AG09309 (cell line): ENCODE data around the gene COL23A1.

ENCODE experiments used
- DNase-seq: peaks from one replicate; pipeline ENCODE4 v3.0.0-alpha.2; 2010; ENCODE audit warnings: low read depth
- H3K4me3 ChIP-seq: 2 replicates; pipeline ENCODE4 v1.5.1; 2011; ENCODE audit warnings: mild to moderate bottlenecking, low read depth, low read length, moderate library complexity; ENCODE audit not compliant: control insufficient read depth
- CTCF ChIP-seq: IDR thresholded peaks from 2 replicates; pipeline ENCODE4 v1.5.1; 2011; ENCODE audit warnings: mild to moderate bottlenecking, low read depth, low read length, inconsistent platforms; ENCODE audit not compliant: insufficient read depth, control insufficient read depth; ENCODE audit errors: missing control alignments

COL23A1 gene

GRCh38 chr5:178431063-178431781 lies 159.0 kb downstream of the COL23A1 start:
- TF ChIP-seq CTCF = no peak
- no peak for DNase-seq
- no peak overlapping the region for H3K4me3 ChIP-seq

GRCh38 chr5:178430186-178431062 lies 159.8 kb downstream of the COL23A1 start:
- TF ChIP-seq CTCF = no peak
- no peak for DNase-seq
- H3K4me3 ChIP-seq = no peak overlapping the region

GRCh38 chr5:178429491-178430185 lies 160.6 kb downstream of the COL23A1 start:
- TF ChIP-seq CTCF = no peak
- H3K4me3 ChIP-seq = no peak overlapping the region
- DNase-seq = no peak

GRCh38 chr5:178429156-178429468 lies 161.1 kb downstream of the COL23A1 start:
- no peak for DNase-seq
- TF ChIP-seq CTCF = no peak

GRCh38 chr5:178428341-178429155 lies 161.6 kb downstream of the COL23A1 start:
- no peak for DNase-seq
- no peak overlapping the region for H3K4me3 ChIP-seq

More at GRCh38 chr5:178429156-178429468, 161.1 kb downstream of the COL23A1 start:
- no peak overlapping the region for H3K4me3 ChIP-seq

More at GRCh38 chr5:178428341-178429155, 161.6 kb downstream of the COL23A1 start:
- TF ChIP-seq CTCF = no peak
